Upper lobe of left lung (tissue), 6 donors: ENCODE measurements around the gene GPR25. TPM values are rescaled to one million over a fixed set of nuclear protein-coding genes. Genes with fewer than 3 reads are reported as not detected.

Experiments used
- ATAC-seq, 2 donors: fragments of 200-7000 bp; cut with Tn5 transposase; one replicate each; pipeline ENCODE4 v1.9.1; 2022; ENCODE audit warnings: mild to moderate bottlenecking in 2 of 2, moderate library complexity in 2 of 2; ENCODE audit not compliant: low FRiP score in 2 of 2
- DNase-seq, 2 donors: peaks; one replicate each; pipeline ENCODE4 v3.0.0-alpha.2; 2019 to 2020
- H3K27ac ChIP-seq, 4 donors: fragments of 200-600 bp; sonication (generic); one replicate each; pipeline ENCODE4 v1.5.1; 2016 to 2019
- H3K27me3 ChIP-seq, 4 donors: fragments of 200-600 bp; sonication (generic); one replicate each; pipeline ENCODE4 v1.5.1; 2017 to 2019
- H3K36me3 ChIP-seq, 4 donors: fragments of 200-600 bp; sonication (generic); one replicate each; pipeline ENCODE4 v1.5.1; 2016 to 2019
- H3K4me1 ChIP-seq, 4 donors: fragments of 200-600 bp; sonication (generic); one replicate each; pipeline ENCODE4 v1.5.1; 2018 to 2019
- H3K4me3 ChIP-seq, 4 donors: fragments of 200-600 bp; sonication (generic); one replicate each; pipeline ENCODE4 v1.5.1; 2017 to 2019; ENCODE audit warnings: mild to moderate bottlenecking in 2 of 4, moderate library complexity in 1 of 4
- H3K9me3 ChIP-seq, 4 donors: fragments of 200-600 bp; sonication (generic); one replicate each; pipeline ENCODE4 v1.5.1; 2018 to 2019
- EP300 ChIP-seq, 4 donors: sonication (generic); formaldehyde crosslinking; IDR thresholded peaks; one replicate each; pipeline ENCODE4 v1.5.1; 2017; ENCODE audit warnings: antibody characterized with exemption in 4 of 4, control low read depth in 2 of 4
- POLR2A ChIP-seq, 4 donors: fragments of 450-650 bp; IDR thresholded peaks; one replicate each; pipeline ENCODE4 v1.5.1; 2016 to 2017; ENCODE audit warnings: antibody characterized with exemption in 4 of 4, mild to moderate bottlenecking in 2 of 4
- POLR2AphosphoS5 ChIP-seq, 2 donors: sonication (generic); formaldehyde crosslinking; IDR thresholded peaks; one replicate each; pipeline ENCODE4 v1.5.1; 2017; ENCODE audit warnings: antibody characterized with exemption in 2 of 2
- WGBS, 2 donors: methylation state at CpG; one replicate each; pipeline ENCODE4 v1.1.5; 2017 to 2018; 5-methylcytosine and 5-hydroxymethylcytosine counted together
- total RNA-seq, 6 donors: library from RNA; depleted of rRNA in 4 of 6; stranded (reverse); fragments of >200 nt in 4 of 6; gene quantifications; one replicate each; pipeline versions ENCODE4 v1.1.0 to v1.2.1, GENCODE V29; 2016 to 2021
- TF ChIP-seq, protein P1 (sequence below), 6 experiments: fragments of 450-650 bp in 4 of 6; fragments of 200-600 bp in 2 of 6; sonication (generic) in 2 of 6; IDR thresholded peaks; one replicate each; pipeline ENCODE4 v1.5.1; 2016 to 2019; ENCODE audit warnings: antibody characterized with exemption in 6 of 6
- donor health status: DM: no; HTN: no; CAD: no; lungs with moderate emphysema.
- donor health status: DM: no; HTN: yes; CAD: no; lungs with severe emphysema.

The GPR25 gene
- total RNA-seq, 6 donors from 2014 or later, result 0.49 to 0.74 (median 0.54) TPM; not detected in 3

DNA sequence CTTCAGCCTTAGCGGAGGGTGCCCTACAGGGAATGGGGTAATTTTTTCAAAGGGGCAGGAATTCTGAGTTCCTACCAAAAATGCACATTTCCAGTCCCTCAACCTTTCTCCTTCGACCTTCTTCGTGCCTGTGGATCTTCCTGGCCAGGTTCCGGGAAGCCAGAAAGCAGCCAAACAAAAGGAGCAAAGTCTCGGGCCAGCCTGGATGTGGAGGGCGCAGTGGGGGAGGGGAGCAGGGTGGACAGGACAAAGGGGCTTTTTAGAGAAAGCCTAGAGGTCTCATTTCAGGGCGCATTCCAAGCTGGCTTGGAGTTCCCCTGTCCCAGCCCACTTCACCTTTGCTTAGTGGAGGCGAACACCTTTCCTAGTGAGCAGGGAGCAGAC is 19.0 kb downstream of the GPR25 start:
- peaks cover 13 to 31% (median 24%) of the 10 kb centered on the region in 4 donors for H3K4me1 ChIP-seq
- no peak for ATAC-seq
- no peaks in the 10 kb centered on the region for H3K9me3 ChIP-seq
- H3K4me3 ChIP-seq, result peak overlapping the region in 3 of 4 donors; percentile 45 to 61 (median 50)
- H3K27me3 ChIP-seq, result peaks cover 0 to 3% (median 0%) of the 10 kb centered on the region in 4 donors
- TF ChIP-seq, protein P1, sequence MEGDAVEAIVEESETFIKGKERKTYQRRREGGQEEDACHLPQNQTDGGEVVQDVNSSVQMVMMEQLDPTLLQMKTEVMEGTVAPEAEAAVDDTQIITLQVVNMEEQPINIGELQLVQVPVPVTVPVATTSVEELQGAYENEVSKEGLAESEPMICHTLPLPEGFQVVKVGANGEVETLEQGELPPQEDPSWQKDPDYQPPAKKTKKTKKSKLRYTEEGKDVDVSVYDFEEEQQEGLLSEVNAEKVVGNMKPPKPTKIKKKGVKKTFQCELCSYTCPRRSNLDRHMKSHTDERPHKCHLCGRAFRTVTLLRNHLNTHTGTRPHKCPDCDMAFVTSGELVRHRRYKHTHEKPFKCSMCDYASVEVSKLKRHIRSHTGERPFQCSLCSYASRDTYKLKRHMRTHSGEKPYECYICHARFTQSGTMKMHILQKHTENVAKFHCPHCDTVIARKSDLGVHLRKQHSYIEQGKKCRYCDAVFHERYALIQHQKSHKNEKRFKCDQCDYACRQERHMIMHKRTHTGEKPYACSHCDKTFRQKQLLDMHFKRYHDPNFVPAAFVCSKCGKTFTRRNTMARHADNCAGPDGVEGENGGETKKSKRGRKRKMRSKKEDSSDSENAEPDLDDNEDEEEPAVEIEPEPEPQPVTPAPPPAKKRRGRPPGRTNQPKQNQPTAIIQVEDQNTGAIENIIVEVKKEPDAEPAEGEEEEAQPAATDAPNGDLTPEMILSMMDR (IDR thresholded peaks at IDR 0.05), result no peak
- TF ChIP-seq POLR2A (IDR thresholded peaks at IDR 0.05) (no peak), POLR2AphosphoS5 (IDR thresholded peaks at IDR 0.05) (no peak), EP300 (IDR thresholded peaks at IDR 0.05) (no peak)
- H3K27ac ChIP-seq, result peak overlapping the region in 1 of 4 donors; percentile 71
- DNase-seq, result no peak
- 22 to 37% methylated on average over 5 to 8 of the region's 8 CpGs for WGBS, 2 donors
- no peaks in the 10 kb centered on the region for H3K36me3 ChIP-seq

DNA sequence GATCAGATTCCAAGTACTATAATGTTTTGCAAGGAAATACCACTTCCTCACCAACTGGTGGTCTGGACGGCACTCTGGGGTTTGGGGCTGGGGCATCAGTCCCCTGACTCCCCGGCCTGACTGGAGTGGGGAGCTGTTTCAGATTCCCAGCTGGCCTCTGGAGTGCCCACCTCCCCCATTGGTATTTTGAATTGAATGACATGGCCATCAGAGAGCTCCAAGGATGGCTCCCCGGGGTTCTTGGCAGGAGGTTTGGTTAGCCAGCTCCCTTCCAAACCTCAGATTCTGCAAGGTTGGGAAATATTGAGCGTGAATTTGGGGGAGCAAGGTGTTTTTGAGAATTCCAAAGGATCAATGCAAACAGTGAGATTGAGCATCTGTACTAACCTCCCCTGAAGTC is 19.8 kb downstream of the GPR25 start:
- peaks cover 13 to 37% (median 25%) of the 10 kb centered on the region in 4 donors for H3K4me1 ChIP-seq
- DNase-seq, result no peak
- no peak for ATAC-seq

DNA sequence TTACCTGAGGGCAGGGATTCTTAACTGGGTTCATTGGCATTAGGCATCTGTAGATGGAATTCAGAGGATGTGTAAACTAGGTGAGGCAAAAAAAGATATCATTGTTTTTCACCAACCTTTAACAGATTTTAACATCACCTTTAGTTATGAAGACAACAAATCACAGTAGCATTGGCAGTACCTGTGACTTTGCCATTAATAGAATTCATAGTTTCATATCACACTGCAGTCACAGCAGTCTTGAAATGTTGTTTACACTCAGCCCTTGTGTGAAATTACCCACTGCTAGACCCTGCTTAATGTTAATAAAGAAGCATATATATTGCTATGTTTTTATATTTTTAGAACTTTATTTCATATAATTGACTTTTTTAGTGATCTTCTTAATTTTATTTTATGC is 20.2 kb downstream of the GPR25 start:
- TF ChIP-seq POLR2AphosphoS5 (IDR thresholded peaks at IDR 0.05) (no peak), EP300 (IDR thresholded peaks at IDR 0.05) (no peak), POLR2A (IDR thresholded peaks at IDR 0.05) (no peak)
- TF ChIP-seq, protein P1 (IDR thresholded peaks at IDR 0.05), result no peak
- no peak for DNase-seq
- H3K4me1 ChIP-seq, result peaks cover 13 to 37% (median 25%) of the 10 kb centered on the region in 4 donors
- H3K9me3 ChIP-seq, result no peaks in the 10 kb centered on the region
- no peaks in the 10 kb centered on the region for H3K36me3 ChIP-seq
- no peak for ATAC-seq
- H3K27ac ChIP-seq, result no peak overlapping the region
- H3K4me3 ChIP-seq, result no peak overlapping the region
- peaks cover 0 to 3% (median 0%) of the 10 kb centered on the region in 4 donors for H3K27me3 ChIP-seq

More for the DNA sequence above, 19.8 kb downstream of the GPR25 start:
- no peak for TF ChIP-seq EP300 (IDR thresholded peaks at IDR 0.05)
- TF ChIP-seq, protein P1 (IDR thresholded peaks at IDR 0.05), result no peak
- no peak for TF ChIP-seq POLR2A (IDR thresholded peaks at IDR 0.05)
- TF ChIP-seq POLR2AphosphoS5 (IDR thresholded peaks at IDR 0.05), result no peak
- Histone ChIP-seq H3K9me3 (no peaks in the 10 kb centered on the region), H3K27me3 (peaks cover 0 to 3% (median 0%) of the 10 kb centered on the region in 4 donors), H3K4me3 (no peak overlapping the region), H3K36me3 (no peaks in the 10 kb centered on the region), H3K27ac (no peak overlapping the region)
- 54 to 73% methylated on average over 4 of the region's 4 CpGs for WGBS, 2 donors

GRCh38 chr1:200893411-200893901 is 20.7 kb downstream of the GPR25 start:
- H3K27ac ChIP-seq, result no peak overlapping the region

More at GRCh38 chr1:200893411-200893901, 20.7 kb downstream of the GPR25 start:
- no peak overlapping the region for H3K4me3 ChIP-seq
- no peak for DNase-seq
- H3K27me3 ChIP-seq, result peaks cover 0 to 3% (median 0%) of the 10 kb centered on the region in 4 donors
- no peak for ATAC-seq
- no peaks in the 10 kb centered on the region for H3K9me3 ChIP-seq
- no peak for TF ChIP-seq POLR2A (IDR thresholded peaks at IDR 0.05)
- no peak for TF ChIP-seq POLR2AphosphoS5 (IDR thresholded peaks at IDR 0.05)
- TF ChIP-seq EP300 (IDR thresholded peaks at IDR 0.05), result no peak
- TF ChIP-seq, protein P1 (IDR thresholded peaks at IDR 0.05), result no peak
- H3K4me1 ChIP-seq, result peaks cover 13 to 35% (median 23%) of the 10 kb centered on the region in 4 donors
- WGBS, 2 donors, result 65 to 72% methylated on average over 6 of the region's 6 CpGs
- no peaks in the 10 kb centered on the region for H3K36me3 ChIP-seq
